ENCODE results near the gene HEATR5A. TPM values are rescaled to one million over a fixed set of nuclear protein-coding genes. Genes with fewer than 3 reads are reported as not detected.
"Not testable (repeated sequence)": the region's sequence is repeated elsewhere in the genome, so short reads cannot be mapped to it uniquely, and the experiment has no call there.

HEATR5A gene
- total RNA-seq, 4 donors from 2014 or later = 14.2 to 26.6 (median 17.0) TPM

DNA sequence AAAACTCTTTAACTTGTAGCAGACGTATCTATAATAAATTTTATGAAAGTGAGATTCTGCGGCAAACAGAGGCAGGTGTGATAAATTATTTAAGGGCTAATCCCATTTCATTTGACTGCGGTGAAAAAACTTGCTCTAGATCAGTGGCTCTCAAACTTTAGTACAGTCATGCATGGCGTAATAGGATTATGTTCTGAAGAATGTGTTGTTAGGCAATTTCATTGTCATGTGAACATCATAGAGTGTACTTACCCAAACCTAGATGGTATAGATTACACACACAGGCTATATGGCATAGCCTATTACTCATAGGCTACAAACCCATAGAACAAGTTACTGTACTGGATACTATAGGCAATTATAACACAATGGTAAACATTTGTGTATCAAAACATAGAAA lies 83.7 kb downstream of the HEATR5A start:
- DNase-seq = no peak
- 73 to 81% methylated on average over 4 of the region's 4 CpGs for WGBS, 2 donors

DNA sequence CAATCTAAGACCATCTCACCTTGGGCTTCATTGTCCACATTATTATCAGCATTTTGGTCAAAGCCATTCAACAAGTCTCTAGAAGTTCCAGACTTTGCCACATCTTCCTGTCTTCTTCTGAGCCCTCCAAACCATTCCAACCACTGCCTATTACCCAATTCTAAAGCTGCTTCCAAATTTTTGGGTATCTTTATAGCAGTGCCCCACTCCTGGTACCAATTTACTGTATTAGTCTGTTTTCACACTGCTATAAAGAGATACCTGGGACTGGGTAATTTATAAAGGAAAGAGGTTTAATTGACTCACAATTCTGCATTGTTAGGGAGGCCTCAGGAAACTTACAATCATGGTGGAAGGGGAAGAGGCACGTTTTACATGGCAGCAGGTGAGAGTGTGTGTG lies 89.0 kb downstream of the HEATR5A start:
- H3K27ac ChIP-seq; H3K4me1 ChIP-seq; intact Hi-C loops (cut with DNase I); H3K4me3 ChIP-seq; DNase-seq; H3K27me3 ChIP-seq: not testable (repeated sequence)
- peaks cover 0 to 62% (median 5%) of the 10 kb centered on the region in 3 donors for H3K36me3 ChIP-seq
- WGBS, 2 donors = 79 to 83% methylated on average over 1 of the region's 1 CpG
- H3K9me3 ChIP-seq = peaks cover 0 to 14% (median 10%) of the 10 kb centered on the region in 3 donors

More for the DNA sequence above, 83.7 kb downstream of the HEATR5A start:
- Histone ChIP-seq H3K27ac (peak overlapping the region in 3 of 4 donors; percentile 9 to 47 (median 33)), H3K9me3 (no peaks in the 10 kb centered on the region), H3K4me3 (no peak overlapping the region), H3K27me3 (no peaks in the 10 kb centered on the region), H3K4me1 (peaks cover 0 to 11% (median 0%) of the 10 kb centered on the region in 3 donors), H3K36me3 (peaks cover 0 to 73% (median 0%) of the 10 kb centered on the region in 3 donors)
- intact Hi-C loops (cut with DNase I) = no loop called here
- TF ChIP-seq POLR2A (IDR thresholded peaks at IDR 0.05) (no peak), CTCF (IDR thresholded peaks at IDR 0.05) (no peak)

DNA sequence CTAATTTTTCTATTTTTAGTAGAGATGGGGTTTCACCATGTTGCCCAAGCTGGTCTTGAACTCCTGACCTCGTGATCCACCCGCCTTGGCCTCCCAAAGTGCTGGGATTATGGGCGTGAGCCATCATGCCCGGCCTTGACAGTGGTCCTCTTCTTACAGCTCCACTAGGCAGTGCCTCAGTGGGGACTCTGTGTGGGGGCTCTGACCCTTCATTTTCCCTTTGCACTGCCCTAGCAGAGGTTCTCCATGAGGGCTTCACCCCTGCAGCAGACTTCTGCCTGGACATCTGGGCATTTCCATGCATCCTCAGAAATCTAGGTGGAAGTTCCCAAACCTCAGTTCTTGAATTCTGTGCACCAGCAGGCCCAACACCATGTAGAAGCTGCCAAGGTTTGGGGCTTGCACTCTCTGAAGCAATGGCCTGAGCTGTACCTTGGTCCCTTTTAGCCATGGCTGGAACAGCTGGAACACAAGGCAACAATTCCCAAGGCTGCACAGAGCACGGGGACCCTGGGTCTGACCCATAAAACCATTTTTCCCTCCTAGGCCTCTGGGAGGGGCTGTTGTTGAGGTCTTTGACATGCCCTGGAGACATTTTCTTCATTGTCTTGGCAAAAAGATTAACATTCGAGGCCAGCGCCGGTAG lies 90.4 kb downstream of the HEATR5A start:
- intact Hi-C loops (cut with DNase I) = not testable (repeated sequence)

GRCh38 chr14:31326111-31326510 lies 94.2 kb downstream of the HEATR5A start:
- DNase-seq = no peak
- intact Hi-C loops (cut with DNase I) = no loop called here

More for the DNA sequence above, 90.4 kb downstream of the HEATR5A start:
- not testable (repeated sequence) for H3K4me1 ChIP-seq, H3K27ac ChIP-seq, H3K27me3 ChIP-seq, H3K4me3 ChIP-seq, DNase-seq
- H3K9me3 ChIP-seq = peaks cover 0 to 14% (median 10%) of the 10 kb centered on the region in 3 donors
- 94 to 97% methylated on average over 5 to 8 of the region's 8 CpGs for WGBS, 2 donors
- peaks cover 0 to 58% (median 5%) of the 10 kb centered on the region in 3 donors for H3K36me3 ChIP-seq

GRCh38 chr14:31323419-31323818 lies 96.9 kb downstream of the HEATR5A start:
- no peak overlapping the region for H3K4me3 ChIP-seq
- TF ChIP-seq CTCF (IDR thresholded peaks at IDR 0.05) (no peak), POLR2A (IDR thresholded peaks at IDR 0.05) (no peak)
- H3K27me3 ChIP-seq = no peaks in the 10 kb centered on the region
- intact Hi-C loops (cut with DNase I) = no loop called here
- H3K27ac ChIP-seq = no peak overlapping the region
- 92 to 94% methylated on average over 2 of the region's 2 CpGs for WGBS, 2 donors
- DNase-seq = no peak
- H3K4me1 ChIP-seq = no peaks in the 10 kb centered on the region
- peaks cover 0 to 38% (median 4%) of the 10 kb centered on the region in 3 donors for H3K36me3 ChIP-seq
- no peaks in the 10 kb centered on the region for H3K9me3 ChIP-seq

More at GRCh38 chr14:31326111-31326510, 94.2 kb downstream of the HEATR5A start:
- H3K9me3 ChIP-seq = peaks cover 0 to 14% (median 10%) of the 10 kb centered on the region in 3 donors
- peaks cover 0 to 30% (median 8%) of the 10 kb centered on the region in 3 donors for H3K36me3 ChIP-seq
- no peaks in the 10 kb centered on the region for H3K4me1 ChIP-seq
- H3K4me3 ChIP-seq = no peak overlapping the region
- no peak for TF ChIP-seq POLR2A (IDR thresholded peaks at IDR 0.05)
- no peak for TF ChIP-seq CTCF (IDR thresholded peaks at IDR 0.05)
- H3K27me3 ChIP-seq = no peaks in the 10 kb centered on the region
- no peak overlapping the region for H3K27ac ChIP-seq

DNA sequence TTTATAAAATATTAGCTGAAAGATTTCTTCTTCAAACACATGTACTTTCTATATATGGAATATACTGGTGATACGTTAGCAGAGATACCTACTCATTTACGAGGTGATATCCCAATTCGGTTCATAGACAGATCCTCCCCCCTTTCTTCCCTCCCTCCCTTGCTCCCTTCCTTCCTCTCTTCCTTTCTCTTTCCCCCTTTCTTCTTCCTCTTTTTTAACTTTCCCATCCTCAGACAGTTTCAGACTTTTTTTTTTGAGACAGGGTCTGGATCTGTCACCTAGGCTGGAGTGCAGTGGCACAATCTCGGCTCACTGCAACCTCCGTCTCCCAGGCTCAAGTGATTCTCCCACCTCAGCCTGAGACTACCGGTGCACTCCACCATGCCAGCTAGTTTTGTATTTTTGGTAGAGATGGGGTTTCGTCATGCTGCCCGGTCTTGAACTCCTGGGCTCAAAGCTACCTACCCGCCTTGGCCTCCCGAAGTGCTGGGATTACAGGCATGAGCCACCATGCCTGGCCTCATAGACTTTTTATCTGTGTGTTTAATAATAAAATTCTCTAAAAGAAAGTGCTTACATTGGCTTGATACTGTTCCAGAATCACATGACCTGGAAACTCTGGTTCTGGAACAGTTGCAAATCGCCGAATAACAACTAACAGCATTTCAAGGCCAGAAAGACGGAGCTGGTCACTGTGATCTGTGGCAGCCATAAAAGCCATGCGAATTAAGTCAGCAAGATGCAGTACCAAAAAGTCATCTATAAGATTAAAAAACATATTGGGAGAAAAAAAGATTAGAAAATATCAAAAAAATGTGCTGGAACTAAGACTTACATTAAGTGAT lies 99.2 kb downstream of the HEATR5A start:
- TF ChIP-seq CTCF (IDR thresholded peaks at IDR 0.05) (no peak), POLR2A (IDR thresholded peaks at IDR 0.05) (no peak)
- intact Hi-C loops (cut with DNase I) = no loop called here
- no peaks in the 10 kb centered on the region for H3K4me1 ChIP-seq
- DNase-seq = no peak
- no peak overlapping the region for H3K4me3 ChIP-seq
- H3K27ac ChIP-seq = peak overlapping the region in 1 of 4 donors; percentile 34
- H3K9me3 ChIP-seq = no peaks in the 10 kb centered on the region
- peaks cover 0 to 60% (median 4%) of the 10 kb centered on the region in 3 donors for H3K36me3 ChIP-seq
- 74 to 87% methylated on average over 14 of the region's 14 CpGs for WGBS, 2 donors
- H3K27me3 ChIP-seq = no peaks in the 10 kb centered on the region

Data from esophagus squamous epithelium (tissue), 5 donors.